ENCODE data around the gene FHIT.
"Not testable (repeated sequence)": the region's sequence is repeated elsewhere in the genome, so short reads cannot be mapped to it uniquely, and the experiment has no call there.

FHIT gene

GRCh38 chr3:60549863-60550262, 701.4 kb downstream of the FHIT start:
- H3K27ac ChIP-seq (ENCODE audit: low read depth, low read length), result no peak overlapping the region
- no peaks in the 10 kb centered on the region for H3K4me1 ChIP-seq (ENCODE audit: control insufficient read depth, insufficient read depth, low read length, unreplicated experiment)
- no peak overlapping the region for H3K4me3 ChIP-seq (ENCODE audit: low read depth, low read length)
- no peaks in the 10 kb centered on the region for H3K27me3 ChIP-seq (ENCODE audit: insufficient read depth, low read length)
- H3K36me3 ChIP-seq (ENCODE audit: insufficient read depth, low read length), result no peaks in the 10 kb centered on the region
- H2AFZ ChIP-seq (ENCODE audit: low read length, unreplicated experiment), result no peak overlapping the region
- H3K79me2 ChIP-seq (ENCODE audit: control insufficient read depth, insufficient read depth, low read length, unreplicated experiment), result no peaks in the 10 kb centered on the region

DNA sequence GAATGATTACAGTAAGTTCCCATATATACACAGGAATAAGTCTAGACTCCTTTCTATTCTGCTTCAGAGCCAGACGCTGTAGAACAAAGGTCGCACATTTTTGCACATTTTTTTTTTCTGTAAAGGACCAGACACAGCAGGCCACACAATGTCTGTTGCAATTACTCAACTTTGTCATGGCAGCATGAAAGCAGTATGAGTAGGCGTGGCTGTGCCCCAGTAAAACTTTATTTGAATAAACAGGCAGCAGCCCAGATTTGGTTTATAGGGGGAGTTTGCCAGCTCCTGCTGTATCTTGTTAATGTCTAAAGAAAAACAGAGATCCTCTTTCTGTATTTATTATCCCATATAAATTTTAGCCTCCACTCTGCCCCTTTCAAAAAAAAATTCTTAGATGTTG, 708.3 kb downstream of the FHIT start:
- Histone ChIP-seq H3K36me3 (ENCODE audit: insufficient read depth, low read length) (no peaks in the 10 kb centered on the region), H3K27ac (ENCODE audit: low read depth, low read length) (no peak overlapping the region), H3K27me3 (ENCODE audit: insufficient read depth, low read length) (no peaks in the 10 kb centered on the region), H3K4me1 (ENCODE audit: control insufficient read depth, insufficient read depth, low read length, unreplicated experiment) (no peaks in the 10 kb centered on the region), H3K4me3 (ENCODE audit: low read depth, low read length) (no peak overlapping the region), H2AFZ (ENCODE audit: low read length, unreplicated experiment) (no peak overlapping the region), H3K79me2 (ENCODE audit: control insufficient read depth, insufficient read depth, low read length, unreplicated experiment) (no peaks in the 10 kb centered on the region)

DNA sequence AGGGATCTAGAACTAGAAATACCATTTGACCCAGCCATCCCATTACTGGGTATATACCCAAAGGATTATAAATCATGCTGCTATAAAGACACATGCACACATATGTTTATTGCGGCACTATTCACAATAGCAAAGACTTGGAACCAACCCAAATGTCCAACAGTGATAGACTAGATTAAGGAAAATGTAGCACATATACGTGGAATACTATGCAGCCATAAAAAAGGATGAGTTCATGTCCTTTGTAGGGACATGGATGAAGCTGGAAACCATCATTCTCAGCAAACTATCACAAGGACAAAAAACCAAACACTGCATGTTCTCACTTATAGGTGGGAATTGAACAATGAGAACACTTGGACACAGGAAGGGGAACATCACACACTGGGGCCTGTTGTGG, 711.9 kb downstream of the FHIT start:
- H3K36me3 ChIP-seq (ENCODE audit: insufficient read depth, low read length); H3K4me3 ChIP-seq (ENCODE audit: low read depth, low read length); H2AFZ ChIP-seq (ENCODE audit: low read length, unreplicated experiment); H3K4me1 ChIP-seq (ENCODE audit: control insufficient read depth, insufficient read depth, low read length, unreplicated experiment); H3K79me2 ChIP-seq (ENCODE audit: control insufficient read depth, insufficient read depth, low read length, unreplicated experiment); H3K27ac ChIP-seq (ENCODE audit: low read depth, low read length); H3K27me3 ChIP-seq (ENCODE audit: insufficient read depth, low read length): not testable (repeated sequence)

- Histone ChIP-seq H3K79me2 (ENCODE audit: control insufficient read depth, insufficient read depth, low read length, unreplicated experiment) (no peaks in the 10 kb centered on the region), H3K4me1 (ENCODE audit: control insufficient read depth, insufficient read depth, low read length, unreplicated experiment) (no peaks in the 10 kb centered on the region), H3K27me3 (ENCODE audit: insufficient read depth, low read length) (no peaks in the 10 kb centered on the region), H3K4me3 (ENCODE audit: low read depth, low read length) (no peak overlapping the region), H3K27ac (ENCODE audit: low read depth, low read length) (no peak overlapping the region), H3K36me3 (ENCODE audit: insufficient read depth, low read length) (no peaks in the 10 kb centered on the region), H2AFZ (ENCODE audit: low read length, unreplicated experiment) (no peak overlapping the region)
Measured at GRCh38 chr3:60536420-60536819, 714.8 kb downstream of the FHIT start.

DNA sequence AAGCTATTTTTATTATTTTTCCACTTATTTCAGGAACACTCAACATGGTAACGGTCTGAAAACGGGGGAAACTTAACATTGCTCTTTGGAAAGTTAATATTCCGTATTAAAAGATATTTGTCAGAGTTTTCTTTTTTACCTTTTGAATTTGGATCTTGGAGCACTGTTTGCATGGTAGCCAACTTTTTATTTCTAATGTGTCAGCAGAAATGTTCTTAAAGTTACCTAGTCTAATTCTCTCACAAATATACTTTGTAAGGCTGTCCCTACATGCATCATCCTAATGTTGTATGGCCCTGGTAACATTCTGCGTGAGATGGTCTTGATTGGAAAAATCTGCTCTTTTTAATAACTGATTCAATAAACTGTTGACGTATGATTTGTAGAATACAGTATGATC, 719.5 kb downstream of the FHIT start:
- no peaks in the 10 kb centered on the region for H3K36me3 ChIP-seq (ENCODE audit: insufficient read depth, low read length)
- H3K79me2 ChIP-seq (ENCODE audit: control insufficient read depth, insufficient read depth, low read length, unreplicated experiment), result no peaks in the 10 kb centered on the region
- no peaks in the 10 kb centered on the region for H3K4me1 ChIP-seq (ENCODE audit: control insufficient read depth, insufficient read depth, low read length, unreplicated experiment)
- no peak overlapping the region for H2AFZ ChIP-seq (ENCODE audit: low read length, unreplicated experiment)
- H3K4me3 ChIP-seq (ENCODE audit: low read depth, low read length), result no peak overlapping the region
- no peaks in the 10 kb centered on the region for H3K27me3 ChIP-seq (ENCODE audit: insufficient read depth, low read length)
- no peak overlapping the region for H3K27ac ChIP-seq (ENCODE audit: low read depth, low read length)

DNA sequence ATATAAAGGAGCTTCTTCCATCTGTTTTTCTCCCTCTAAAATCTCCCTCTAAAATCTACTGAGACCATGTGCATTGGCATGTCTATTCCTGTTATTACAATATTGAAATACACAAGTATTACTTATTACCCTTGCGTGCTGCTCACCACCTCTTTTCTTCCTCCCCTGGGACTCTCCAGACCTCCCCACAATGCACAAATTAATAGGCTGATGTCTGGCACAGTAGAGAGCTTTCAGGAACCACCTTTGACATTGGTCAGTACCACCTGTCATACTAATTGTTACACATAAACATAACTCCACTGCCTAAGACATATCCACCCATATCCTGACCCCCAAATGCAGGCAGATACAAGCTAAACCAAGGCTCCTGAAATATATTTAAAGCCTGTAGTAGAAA, 722.6 kb downstream of the FHIT start:
- H3K27ac ChIP-seq (ENCODE audit: low read depth, low read length), result no peak overlapping the region
- H2AFZ ChIP-seq (ENCODE audit: low read length, unreplicated experiment), result no peak overlapping the region
- H3K4me3 ChIP-seq (ENCODE audit: low read depth, low read length), result no peak overlapping the region
- H3K27me3 ChIP-seq (ENCODE audit: insufficient read depth, low read length), result no peaks in the 10 kb centered on the region
- no peaks in the 10 kb centered on the region for H3K4me1 ChIP-seq (ENCODE audit: control insufficient read depth, insufficient read depth, low read length, unreplicated experiment)
- H3K36me3 ChIP-seq (ENCODE audit: insufficient read depth, low read length), result no peaks in the 10 kb centered on the region
- H3K79me2 ChIP-seq (ENCODE audit: control insufficient read depth, insufficient read depth, low read length, unreplicated experiment), result no peaks in the 10 kb centered on the region

DNA sequence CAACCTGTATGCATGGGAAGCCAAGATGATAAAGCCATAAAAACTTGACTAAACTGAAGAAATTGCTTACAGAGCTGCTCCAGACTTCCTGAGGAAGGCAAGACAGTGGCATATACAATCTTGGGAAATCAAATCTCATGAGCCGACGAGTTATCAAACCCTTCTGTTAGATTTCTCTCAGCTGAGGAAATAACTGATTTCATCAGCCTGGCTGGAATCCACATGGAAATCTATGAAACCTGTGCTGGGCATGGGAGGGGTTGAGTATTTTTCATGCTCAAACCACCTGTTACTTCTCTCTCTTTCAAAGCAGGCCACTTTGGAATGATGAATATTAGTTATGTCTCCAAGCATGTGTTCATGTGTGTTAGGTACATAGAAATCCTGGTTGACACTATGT, 727.7 kb downstream of the FHIT start:
- Histone ChIP-seq H3K36me3 (ENCODE audit: insufficient read depth, low read length) (no peaks in the 10 kb centered on the region), H3K4me1 (ENCODE audit: control insufficient read depth, insufficient read depth, low read length, unreplicated experiment) (no peaks in the 10 kb centered on the region), H3K79me2 (ENCODE audit: control insufficient read depth, insufficient read depth, low read length, unreplicated experiment) (no peaks in the 10 kb centered on the region), H3K27ac (ENCODE audit: low read depth, low read length) (no peak overlapping the region), H2AFZ (ENCODE audit: low read length, unreplicated experiment) (no peak overlapping the region), H3K4me3 (ENCODE audit: low read depth, low read length) (no peak overlapping the region), H3K27me3 (ENCODE audit: insufficient read depth, low read length) (no peaks in the 10 kb centered on the region)

GRCh38 chr3:60517134-60517533, 734.1 kb downstream of the FHIT start:
- Histone ChIP-seq H3K4me3 (ENCODE audit: low read depth, low read length) (no peak overlapping the region), H3K4me1 (ENCODE audit: control insufficient read depth, insufficient read depth, low read length, unreplicated experiment) (no peaks in the 10 kb centered on the region), H3K79me2 (ENCODE audit: control insufficient read depth, insufficient read depth, low read length, unreplicated experiment) (no peaks in the 10 kb centered on the region), H3K27ac (ENCODE audit: low read depth, low read length) (no peak overlapping the region), H3K36me3 (ENCODE audit: insufficient read depth, low read length) (no peaks in the 10 kb centered on the region), H3K27me3 (ENCODE audit: insufficient read depth, low read length) (no peaks in the 10 kb centered on the region), H2AFZ (ENCODE audit: low read length, unreplicated experiment) (no peak overlapping the region)

DNA sequence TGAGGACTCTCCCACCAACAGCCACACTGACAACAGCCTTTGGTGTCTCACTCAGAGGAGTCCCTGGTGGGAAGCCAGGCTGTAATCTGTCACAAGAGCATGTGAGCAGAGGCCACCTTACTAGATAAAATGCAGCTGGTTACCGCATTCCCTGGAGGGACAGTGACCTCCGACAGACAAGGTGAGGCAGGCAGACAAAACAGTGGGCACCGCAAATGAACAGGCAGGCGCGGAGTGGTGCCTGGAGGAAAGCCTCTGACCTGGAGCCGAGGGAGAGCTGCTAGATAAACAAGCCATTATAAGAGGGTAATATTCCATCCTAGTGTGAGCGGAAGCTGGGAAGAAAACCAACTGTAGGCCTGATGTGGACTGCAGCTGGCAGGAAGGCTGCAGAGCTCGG, 736.4 kb downstream of the FHIT start:
- H3K27me3 ChIP-seq (ENCODE audit: insufficient read depth, low read length), result no peaks in the 10 kb centered on the region
- no peaks in the 10 kb centered on the region for H3K36me3 ChIP-seq (ENCODE audit: insufficient read depth, low read length)
- H3K27ac ChIP-seq (ENCODE audit: low read depth, low read length), result no peak overlapping the region
- H3K79me2 ChIP-seq (ENCODE audit: control insufficient read depth, insufficient read depth, low read length, unreplicated experiment), result no peaks in the 10 kb centered on the region
- H3K4me1 ChIP-seq (ENCODE audit: control insufficient read depth, insufficient read depth, low read length, unreplicated experiment), result no peaks in the 10 kb centered on the region
- no peak overlapping the region for H2AFZ ChIP-seq (ENCODE audit: low read length, unreplicated experiment)
- H3K4me3 ChIP-seq (ENCODE audit: low read depth, low read length), result no peak overlapping the region

- Histone ChIP-seq H3K36me3 (ENCODE audit: insufficient read depth, low read length) (no peaks in the 10 kb centered on the region), H3K27ac (ENCODE audit: low read depth, low read length) (no peak overlapping the region), H2AFZ (ENCODE audit: low read length, unreplicated experiment) (no peak overlapping the region), H3K4me1 (ENCODE audit: control insufficient read depth, insufficient read depth, low read length, unreplicated experiment) (no peaks in the 10 kb centered on the region), H3K79me2 (ENCODE audit: control insufficient read depth, insufficient read depth, low read length, unreplicated experiment) (no peaks in the 10 kb centered on the region), H3K27me3 (ENCODE audit: insufficient read depth, low read length) (no peaks in the 10 kb centered on the region), H3K4me3 (ENCODE audit: low read depth, low read length) (no peak overlapping the region)
Measured at GRCh38 chr3:60514085-60514649, 737.1 kb downstream of the FHIT start.

- H3K4me1 ChIP-seq (ENCODE audit: control insufficient read depth, insufficient read depth, low read length, unreplicated experiment), result no peaks in the 10 kb centered on the region
- no peak overlapping the region for H3K27ac ChIP-seq (ENCODE audit: low read depth, low read length)
- H3K79me2 ChIP-seq (ENCODE audit: control insufficient read depth, insufficient read depth, low read length, unreplicated experiment), result no peaks in the 10 kb centered on the region
- no peaks in the 10 kb centered on the region for H3K27me3 ChIP-seq (ENCODE audit: insufficient read depth, low read length)
- H3K4me3 ChIP-seq (ENCODE audit: low read depth, low read length), result no peak overlapping the region
- no peaks in the 10 kb centered on the region for H3K36me3 ChIP-seq (ENCODE audit: insufficient read depth, low read length)
- H2AFZ ChIP-seq (ENCODE audit: low read length, unreplicated experiment), result no peak overlapping the region
Measured at GRCh38 chr3:60513241-60513640, 738.0 kb downstream of the FHIT start.

All from ACC112 (cell line).